BJ (cell line): ENCODE results near the gene ZNHIT3. TPM values are rescaled to one million over a fixed set of nuclear protein-coding genes. Genes with fewer than 3 reads are reported as not detected.

ENCODE experiments used
- CTCF ChIA-PET: fragments of 350-600 bp; formaldehyde crosslinking; extraction: SDS; loops from one replicate; lab custom pipeline; 2021; ENCODE audit warnings: antibody characterized with exemption, inconsistent platforms; lab: Yijun Ruan, JAX
- POLR2A ChIA-PET: fragments of 300-600 bp; sonication (Branson Sonifier 250); formaldehyde crosslinking; extraction: SDS; loops from one replicate; lab custom pipeline; 2021; ENCODE audit warnings: antibody characterized with exemption; lab: Charles Lee
- DNase-seq: peaks from one replicate; pipeline ENCODE4 v3.0.0-alpha.2; 2011; ENCODE audit warnings: low read depth
- H3K27me3 ChIP-seq: 2 replicates; pipeline ENCODE4 v1.6.0; 2011; ENCODE audit warnings: low read length; ENCODE audit not compliant: control insufficient read depth, insufficient read depth
- H3K36me3 ChIP-seq: 2 replicates; pipeline ENCODE4 v1.5.1; 2011; ENCODE audit warnings: low read length; ENCODE audit not compliant: control insufficient read depth, insufficient read depth
- H3K4me3 ChIP-seq: 2 replicates; pipeline ENCODE4 v1.5.1; 2011; ENCODE audit warnings: low read depth, mild to moderate bottlenecking, control low read depth, low read length
- CTCF ChIP-seq: IDR thresholded peaks from 2 replicates; pipeline ENCODE4 v1.5.1; 2011; ENCODE audit warnings: low read depth, mild to moderate bottlenecking, control low read depth, inconsistent platforms, low read length, moderate library complexity; ENCODE audit not compliant: insufficient read depth
- polyA plus RNA-seq: library from polyadenylated mRNA; depleted of rRNA; stranded (reverse); fragments of >200 nt; gene quantifications from 2 replicates; pipeline ENCODE4 v1.2.3, GENCODE V29; 2011

The ZNHIT3 gene
- polyA plus RNA-seq, 1 experiment = 43.6 TPM

DNA sequence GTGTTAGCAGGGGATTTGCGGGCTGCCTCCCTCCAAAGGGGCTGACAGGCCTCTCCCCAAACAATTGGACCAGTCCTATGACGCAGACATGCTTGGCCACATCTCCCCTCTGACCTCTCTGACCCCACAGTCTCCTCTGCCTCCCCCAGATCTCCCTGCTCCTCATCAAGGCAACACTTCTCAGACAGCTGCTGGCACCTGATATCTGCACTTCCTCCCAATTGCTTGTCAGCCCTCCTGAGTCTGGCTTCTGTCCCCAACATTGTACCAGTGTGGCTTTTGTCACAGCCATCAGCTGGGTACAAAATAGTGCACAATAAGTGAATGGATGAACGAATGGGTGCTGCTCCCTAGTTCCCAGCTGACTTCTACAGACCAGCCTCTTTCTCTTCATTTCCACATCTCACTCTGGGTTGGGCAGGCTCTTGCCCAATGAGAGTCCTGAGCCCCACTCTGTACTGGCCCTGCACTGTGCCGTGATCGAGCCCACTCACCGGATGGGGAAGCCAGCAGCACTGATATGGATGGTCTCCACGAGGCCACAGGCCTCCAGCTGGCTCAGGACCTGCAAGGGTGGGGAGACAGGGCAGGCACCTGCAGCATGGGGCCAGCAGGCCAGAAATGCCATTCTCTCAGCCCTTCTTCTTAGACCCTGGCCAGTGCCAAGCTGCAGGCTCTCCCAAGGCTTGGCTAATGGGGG, 17.1 kb downstream of the ZNHIT3 start:
- ChIA-PET POLR2A (no interaction called here), CTCF (interaction anchor here (1.4 kb wide), 1 partner anchor 20 kb away, joined by 3 read pairs; no protein-coding TSS in a partner anchor)
- no peak for TF ChIP-seq CTCF
- Histone ChIP-seq H3K4me3 (no peak overlapping the region), H3K36me3 (peaks cover 22% of the 10 kb centered on the region), H3K27me3 (no peaks in the 10 kb centered on the region)
- no peak for DNase-seq

GRCh38 chr17:36504156-36504545, 17.7 kb downstream of the ZNHIT3 start:
- CTCF ChIA-PET = interaction anchor here (1.4 kb wide), 1 partner anchor 21 kb away, joined by 3 read pairs; no protein-coding TSS in a partner anchor
- POLR2A ChIA-PET = no interaction called here
- DNase-seq = no peak
- TF ChIP-seq CTCF = no peak
- H3K36me3 ChIP-seq = peaks cover 22% of the 10 kb centered on the region
- H3K4me3 ChIP-seq = no peak overlapping the region
- H3K27me3 ChIP-seq = no peaks in the 10 kb centered on the region

GRCh38 chr17:36505171-36505570, 18.7 kb downstream of the ZNHIT3 start:
- ChIA-PET CTCF (interaction anchor here (1.2 to 1.5 kb wide), 2 partner anchors 10 to 22 kb away, joined by 3 to 6 read pairs; no protein-coding TSS in a partner anchor), POLR2A (no interaction called here)
- no peak for DNase-seq
- Histone ChIP-seq H3K36me3 (peaks cover 22% of the 10 kb centered on the region), H3K4me3 (no peak overlapping the region), H3K27me3 (no peaks in the 10 kb centered on the region)
- no peak for TF ChIP-seq CTCF

DNA sequence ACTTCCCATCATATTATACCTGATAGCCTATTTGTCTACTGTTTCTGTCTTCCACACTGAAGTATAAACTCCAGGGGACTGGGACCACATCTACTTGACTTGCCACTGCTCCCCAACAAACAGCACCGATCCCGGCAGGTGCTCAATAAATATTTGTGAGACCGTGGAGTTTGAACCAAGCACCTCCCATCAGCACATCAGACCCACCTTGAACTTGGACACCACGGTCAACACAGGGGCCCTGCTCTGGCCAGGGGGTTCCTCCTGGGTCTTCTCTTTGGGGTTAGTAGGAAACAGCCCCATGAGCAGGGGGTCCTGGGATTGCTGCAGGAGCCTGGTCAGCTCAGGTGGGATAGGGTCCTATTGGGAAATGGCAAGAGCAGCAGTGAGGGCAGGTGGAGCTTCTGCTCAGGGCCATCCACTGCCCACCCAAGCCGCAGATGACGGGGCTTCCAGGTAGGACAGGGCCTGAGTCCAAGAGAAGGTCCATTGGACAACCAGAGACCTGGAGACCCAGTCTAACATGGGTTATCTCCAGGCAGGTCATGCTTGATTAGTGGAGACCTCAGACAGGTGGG, 19.9 kb downstream of the ZNHIT3 start:
- no peak for DNase-seq
- TF ChIP-seq CTCF = no peak
- Histone ChIP-seq H3K4me3 (no peak overlapping the region), H3K36me3 (peaks cover 25% of the 10 kb centered on the region), H3K27me3 (no peaks in the 10 kb centered on the region)
- CTCF ChIA-PET = interaction anchor here (1.2 to 1.5 kb wide), 2 partner anchors 11 to 23 kb away, joined by 3 to 6 read pairs; no protein-coding TSS in a partner anchor
- POLR2A ChIA-PET = no interaction called here

- ChIA-PET POLR2A (no interaction called here), CTCF (no interaction called here)
- H3K4me3 ChIP-seq = no peak overlapping the region
- peaks cover 25% of the 10 kb centered on the region for H3K36me3 ChIP-seq
- no peaks in the 10 kb centered on the region for H3K27me3 ChIP-seq
- TF ChIP-seq CTCF = no peak
- DNase-seq = no peak
Measured at GRCh38 chr17:36506831-36507230, 20.4 kb downstream of the ZNHIT3 start.
